ENCODE data around the gene MSMP.

The MSMP gene

GRCh38 chr9:35771534-35771933 is 17.5 kb upstream of the MSMP start:
- no peak overlapping the region for H3K4me3 ChIP-seq (ENCODE audit: low read depth, low read length)
- no peak for TF ChIP-seq CTCF (IDR thresholded peaks at IDR 0.05; ENCODE audit: low read depth, low read length)

- no peak overlapping the region for H3K4me3 ChIP-seq (ENCODE audit: low read depth, low read length)
- no peak for TF ChIP-seq CTCF (IDR thresholded peaks at IDR 0.05; ENCODE audit: low read depth, low read length)
These were observed 17.0 kb upstream of the MSMP start for GRCh38 chr9:35771075-35771433.

GRCh38 chr9:35769763-35770162 is 15.7 kb upstream of the MSMP start:
- no peak overlapping the region for H3K4me3 ChIP-seq (ENCODE audit: low read depth, low read length)
- no peak for TF ChIP-seq CTCF (IDR thresholded peaks at IDR 0.05; ENCODE audit: low read depth, low read length)

GRCh38 chr9:35767458-35767857 is 13.4 kb upstream of the MSMP start:
- no peak for TF ChIP-seq CTCF (IDR thresholded peaks at IDR 0.05; ENCODE audit: low read depth, low read length)
- H3K4me3 ChIP-seq (ENCODE audit: low read depth, low read length): no peak overlapping the region

- no peak overlapping the region for H3K4me3 ChIP-seq (ENCODE audit: low read depth, low read length)
- no peak for TF ChIP-seq CTCF (IDR thresholded peaks at IDR 0.05; ENCODE audit: low read depth, low read length)
These were observed 12.9 kb upstream of the MSMP start for GRCh38 chr9:35766997-35767396.

- H3K4me3 ChIP-seq (ENCODE audit: low read depth, low read length): no peak overlapping the region
- TF ChIP-seq CTCF (IDR thresholded peaks at IDR 0.05; ENCODE audit: low read depth, low read length): no peak
These were observed 9.7 kb upstream of the MSMP start for GRCh38 chr9:35763803-35764202.

- H3K4me3 ChIP-seq (ENCODE audit: low read depth, low read length): no peak overlapping the region
- TF ChIP-seq CTCF (IDR thresholded peaks at IDR 0.05; ENCODE audit: low read depth, low read length): no peak
These were observed 9.1 kb upstream of the MSMP start for GRCh38 chr9:35763181-35763580.

All from WI38 (cell line).